HG03196 (cell line): ENCODE measurements around the gene PHF19.

Experiments
- ATAC-seq: cut with Tn5 transposase; IDR thresholded peaks from one replicate; pipeline ENCODE4 v1.9.1; 2021; ENCODE audit not compliant: unreplicated experiment

The PHF19 gene

DNA sequence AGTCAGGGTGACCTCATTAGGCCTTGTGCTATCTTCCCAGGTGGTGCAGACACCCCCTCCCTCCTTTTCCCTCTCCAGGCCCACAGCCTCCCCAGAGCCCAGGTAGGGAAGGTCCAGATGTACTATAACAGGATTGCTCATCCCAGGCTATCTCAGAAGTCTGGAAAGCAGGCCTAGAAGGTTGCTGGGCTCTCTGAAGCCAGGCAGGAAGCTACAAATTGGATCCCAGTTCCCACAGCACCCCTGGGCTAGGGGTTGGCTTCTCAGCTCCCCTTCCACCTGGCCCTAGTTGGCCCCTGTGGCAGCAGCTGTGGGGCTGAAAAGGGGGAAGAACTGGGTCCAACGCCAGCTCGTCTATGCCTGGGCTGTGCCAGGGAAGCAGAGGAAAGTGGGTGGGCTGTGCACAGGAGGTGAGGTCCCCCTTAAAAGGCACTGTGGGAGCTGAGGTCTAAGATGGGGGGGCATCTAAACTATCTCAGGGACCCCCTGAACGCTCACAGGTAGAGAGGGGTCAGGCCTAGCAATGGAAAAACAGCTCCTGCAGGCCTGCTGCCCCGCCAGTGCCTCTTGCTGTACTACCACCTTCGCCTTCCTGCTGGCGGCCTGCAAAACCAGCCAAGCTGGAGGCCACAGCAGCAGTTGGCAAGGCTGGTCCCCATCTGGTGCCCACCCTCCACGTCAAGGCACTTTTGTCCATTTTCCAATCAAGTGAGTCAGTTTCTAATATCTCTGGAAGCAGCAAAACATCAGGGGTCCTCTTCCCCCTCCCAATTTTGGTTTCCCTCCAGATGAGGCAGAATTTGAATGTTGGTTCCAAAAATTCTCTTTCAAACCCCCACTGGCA is 20.9 kb downstream of the PHF19 start:
- ATAC-seq, result no peak

DNA sequence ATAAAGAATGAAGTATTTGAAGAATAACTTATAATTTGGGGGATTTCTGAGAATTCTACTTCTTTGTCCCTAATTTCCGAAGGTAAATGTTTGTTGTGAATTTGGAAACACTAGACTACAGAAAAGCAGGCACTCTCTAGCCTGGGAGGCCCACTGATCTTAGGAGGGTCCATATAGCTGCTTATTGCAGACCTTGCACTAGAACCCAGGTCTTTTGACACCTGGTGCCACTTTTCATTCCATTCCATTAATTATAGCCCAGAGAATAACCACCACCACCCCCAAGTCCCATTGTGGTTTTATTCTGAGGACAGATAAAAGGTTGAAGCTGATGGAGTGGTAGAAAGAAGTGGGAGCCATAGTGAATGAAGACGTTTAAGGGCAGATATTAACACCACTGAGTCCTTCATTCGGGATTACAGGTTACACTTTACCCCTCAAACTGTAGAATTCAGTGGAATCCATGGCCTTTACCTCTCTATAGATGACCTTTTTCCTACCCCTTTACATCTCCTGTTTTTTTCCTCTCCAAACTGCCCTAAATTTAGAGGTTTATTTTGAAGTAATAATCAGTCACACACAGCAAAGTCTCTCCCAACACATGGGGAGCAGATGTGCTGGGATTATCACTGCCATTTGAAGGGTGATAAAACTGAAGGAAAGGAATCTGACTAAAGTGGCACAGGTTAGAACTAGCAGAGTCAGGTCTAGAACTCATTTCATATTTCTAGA is 22.2 kb downstream of the PHF19 start:
- ATAC-seq, result no peak

GRCh38 chr9:120853198-120853597 is 23.8 kb downstream of the PHF19 start:
- ATAC-seq, result no peak

GRCh38 chr9:120852240-120853010 is 24.6 kb downstream of the PHF19 start:
- no peak for ATAC-seq

DNA sequence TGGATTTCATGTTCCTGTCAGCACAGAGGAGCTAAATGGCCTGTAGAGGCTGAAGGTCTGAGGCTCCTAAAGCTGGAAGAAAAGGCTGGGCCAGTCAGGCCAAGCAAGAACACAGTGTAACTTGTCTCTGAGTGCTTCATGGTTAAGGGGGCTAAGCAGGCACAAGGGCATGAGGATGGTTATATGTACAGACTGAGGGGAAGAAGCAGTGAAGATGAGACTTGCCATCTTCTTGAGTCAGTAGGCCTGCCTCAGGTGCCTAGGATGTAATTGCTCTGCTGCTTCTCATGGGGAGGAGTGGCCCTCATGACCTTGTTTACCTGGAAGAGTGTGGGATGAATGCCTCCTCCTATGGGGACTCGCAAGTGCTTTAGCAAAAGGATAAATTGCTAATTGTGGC is 25.5 kb downstream of the PHF19 start:
- ATAC-seq, result no peak

- no peak for ATAC-seq
Observed at GRCh38 chr9:120850315-120850714, 26.7 kb downstream of the PHF19 start.

DNA sequence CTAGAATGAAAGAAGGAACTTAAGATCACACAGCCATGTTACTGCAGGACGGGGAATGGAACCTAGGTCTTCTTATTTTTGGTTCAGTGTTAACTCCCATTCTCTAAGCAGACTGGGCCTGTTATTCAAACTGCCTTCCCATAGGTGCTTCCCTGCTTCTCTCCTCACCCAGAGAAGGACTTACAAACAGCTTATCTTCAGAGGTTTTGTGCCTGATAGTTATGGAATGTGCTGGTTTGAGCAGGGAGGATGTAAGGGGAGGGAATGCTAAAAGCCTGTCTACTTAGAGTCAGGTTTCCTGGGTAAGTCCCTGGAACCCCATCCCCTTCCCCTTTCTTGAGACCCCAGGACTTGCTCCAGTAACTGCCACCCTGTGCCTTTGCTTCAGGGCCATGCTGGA is 30.1 kb downstream of the PHF19 start:
- ATAC-seq, result no peak

GRCh38 chr9:120846251-120846889 is 30.6 kb downstream of the PHF19 start:
- no peak for ATAC-seq

- no peak for ATAC-seq
Observed at GRCh38 chr9:120845255-120845654, 31.7 kb downstream of the PHF19 start.

DNA sequence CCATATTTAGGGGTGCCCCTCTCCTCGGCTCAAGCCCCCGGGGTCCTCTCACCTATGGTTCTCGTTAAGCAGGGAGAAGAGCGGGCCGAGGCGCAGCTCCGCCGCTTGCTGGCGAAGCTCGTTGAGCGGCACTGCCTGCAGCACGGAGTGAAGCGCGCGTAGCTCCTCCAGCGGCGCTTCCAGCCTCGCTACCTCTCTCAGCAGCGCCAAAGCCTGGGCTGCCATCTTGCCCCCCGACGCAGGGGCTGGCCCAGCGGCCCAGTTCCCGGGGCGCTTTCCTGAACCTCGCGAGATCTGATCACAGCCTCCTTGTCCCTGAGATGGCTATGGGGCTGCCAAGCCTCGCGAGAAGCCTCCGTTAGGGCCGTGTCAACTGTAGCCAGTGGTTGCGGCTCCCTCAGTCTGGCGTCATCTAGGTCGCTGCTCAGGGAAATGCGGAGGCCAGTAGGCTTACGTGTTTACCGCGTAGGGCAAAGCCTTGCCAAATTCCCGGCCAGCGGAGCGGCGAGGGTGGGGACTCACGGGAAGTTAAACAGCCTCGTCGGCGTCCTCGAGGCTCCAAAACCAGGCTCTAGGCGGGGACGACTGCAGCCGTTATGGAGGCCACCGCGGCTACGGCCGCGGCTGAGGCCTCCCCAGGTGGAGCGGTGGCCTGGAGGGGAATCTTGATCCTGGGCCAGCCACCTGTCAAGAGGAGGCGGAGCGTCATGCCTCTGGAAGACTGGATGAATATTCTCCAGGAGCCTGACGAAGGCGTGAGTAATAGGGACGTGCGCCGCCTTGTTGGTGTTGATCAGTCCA is 34.1 kb downstream of the PHF19 start, which contains the start of gene PSMD5:
PSMD5 (minus strand) TSS at position 238 of the 801 bp plus-strand sequence; CDS start at position 225, 13 bp downstream.
- ATAC-seq, result peak; percentile 99

- peak; percentile 4 for ATAC-seq
Observed at GRCh38 chr9:120841930-120842684, 34.9 kb downstream of the PHF19 start.

GRCh38 chr9:120839146-120839545 is 37.8 kb downstream of the PHF19 start:
- ATAC-seq, result no peak

DNA sequence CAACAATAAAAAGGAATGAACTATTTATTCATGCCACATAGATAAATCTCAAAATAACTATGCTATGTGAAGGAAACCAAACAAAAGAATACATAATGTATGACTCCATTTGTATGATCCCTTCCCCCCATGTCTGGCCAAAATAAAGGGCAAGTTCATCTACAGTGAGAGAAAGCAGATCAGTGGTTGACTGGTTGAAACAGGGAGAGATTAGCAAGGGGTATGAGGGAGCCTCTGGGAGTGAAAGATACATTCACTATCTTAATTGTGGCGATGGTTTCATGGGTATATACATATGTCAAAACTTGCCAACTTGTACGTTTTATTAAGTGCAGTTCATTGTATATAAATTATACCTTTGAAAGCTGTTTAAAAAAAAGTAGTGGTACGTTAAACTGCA is 39.1 kb downstream of the PHF19 start:
- ATAC-seq, result no peak

DNA sequence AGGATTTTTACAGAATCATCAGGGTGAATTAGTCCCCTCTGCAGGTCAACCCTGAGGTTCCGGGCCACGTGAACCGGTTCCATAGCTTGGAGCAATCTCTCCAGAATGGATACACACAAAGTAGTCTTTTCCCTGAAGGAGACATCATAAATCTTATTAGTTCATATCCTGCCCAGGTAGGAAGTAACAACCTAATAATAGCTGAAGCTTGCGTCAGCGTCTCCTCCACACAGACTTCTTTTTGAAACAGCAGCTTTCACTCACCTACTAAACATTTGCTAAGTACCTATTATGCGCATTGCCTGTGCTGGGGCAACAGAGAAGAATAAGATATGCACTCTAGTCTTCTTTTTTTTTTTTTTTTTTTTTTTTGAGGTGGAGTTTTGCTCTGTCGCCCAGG is 43.7 kb downstream of the PHF19 start:
- no peak for ATAC-seq

GRCh38 chr9:120832807-120833206 is 44.2 kb downstream of the PHF19 start:
- ATAC-seq, result no peak

DNA sequence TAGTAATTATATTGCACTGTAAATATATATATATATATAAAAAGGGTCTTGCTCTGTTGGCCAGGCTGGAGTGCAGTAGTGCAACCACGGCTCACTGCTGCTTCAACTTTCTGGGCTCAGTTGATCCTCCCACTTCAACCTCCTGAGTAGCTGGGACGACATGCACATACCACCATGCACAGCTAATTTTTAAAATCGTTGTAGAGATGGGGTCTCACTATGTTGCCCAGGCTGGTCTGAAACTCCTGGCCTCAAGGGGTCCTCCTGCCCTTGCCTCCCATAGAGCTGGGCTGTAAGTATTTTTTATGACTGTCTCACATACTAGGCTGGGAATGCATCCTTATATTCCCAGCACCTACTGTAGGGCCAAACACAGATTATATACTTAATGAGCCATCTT is 46.1 kb downstream of the PHF19 start:
- no peak for ATAC-seq

DNA sequence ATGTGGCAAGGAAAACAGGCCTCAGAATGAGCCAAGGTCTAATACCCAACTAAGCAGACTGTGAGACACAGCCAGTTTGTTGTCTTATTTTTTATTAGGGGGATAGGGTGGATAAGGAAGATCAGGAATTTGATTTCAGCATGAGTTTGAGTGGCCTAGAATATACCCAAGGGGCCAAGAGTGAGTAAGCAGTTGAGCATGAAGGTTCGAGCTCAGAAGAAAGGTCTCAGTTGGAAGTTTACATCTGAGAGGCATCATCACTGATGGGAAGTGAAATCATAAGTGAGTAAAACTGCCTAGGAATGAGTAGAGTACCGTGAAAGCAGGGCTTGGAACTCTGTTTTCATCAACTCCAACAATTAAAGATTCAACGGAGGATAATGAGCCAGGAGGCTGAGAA is 46.8 kb downstream of the PHF19 start:
- no peak for ATAC-seq

DNA sequence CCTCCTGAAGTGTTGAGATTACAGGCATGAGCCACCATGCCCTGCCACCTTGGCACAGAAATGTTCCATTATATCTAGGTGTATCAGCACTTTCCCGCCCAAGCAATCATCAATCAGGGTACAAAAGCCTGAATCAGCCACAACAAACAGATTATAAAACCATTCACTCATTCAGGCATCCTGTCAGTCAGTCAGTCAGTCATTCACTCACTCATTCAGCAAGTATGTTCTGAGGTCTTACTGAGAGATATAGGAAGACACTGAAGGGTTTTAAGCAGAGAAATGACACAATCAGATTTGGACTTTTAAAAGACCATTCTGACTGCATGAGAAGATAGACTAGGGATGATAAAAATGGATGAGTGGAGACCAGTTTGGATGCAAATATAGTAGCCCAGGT is 47.3 kb downstream of the PHF19 start:
- no peak for ATAC-seq

GRCh38 chr9:120820095-120820494 is 56.9 kb downstream of the PHF19 start:
- ATAC-seq, result no peak
